ENCODE data around the gene SOST.

Gene SOST

GRCh38 chr17:43718544-43718943, 40.0 kb downstream of the SOST start:
- no peak for TF ChIP-seq CTCF (IDR thresholded peaks at IDR 0.05; ENCODE audit: low read depth, low read length)
- DNase-seq (ENCODE audit: extremely low read depth, low read depth) = no peak

- no peak for TF ChIP-seq CTCF (IDR thresholded peaks at IDR 0.05; ENCODE audit: low read depth, low read length)
- no peak for DNase-seq (ENCODE audit: extremely low read depth, low read depth)
Measured at GRCh38 chr17:43717913-43718312, 40.7 kb downstream of the SOST start.

GRCh38 chr17:43714465-43715149, 44.0 kb downstream of the SOST start:
- DNase-seq (ENCODE audit: extremely low read depth, low read depth) = no peak
- no peak for TF ChIP-seq CTCF (IDR thresholded peaks at IDR 0.05; ENCODE audit: low read depth, low read length)

- DNase-seq (ENCODE audit: extremely low read depth, low read depth) = no peak
- no peak for TF ChIP-seq CTCF (IDR thresholded peaks at IDR 0.05; ENCODE audit: low read depth, low read length)
Measured at GRCh38 chr17:43713494-43714162, 45.0 kb downstream of the SOST start.

GRCh38 chr17:43712397-43712796, 46.2 kb downstream of the SOST start:
- TF ChIP-seq CTCF (IDR thresholded peaks at IDR 0.05; ENCODE audit: low read depth, low read length) = no peak
- DNase-seq (ENCODE audit: extremely low read depth, low read depth) = no peak

GRCh38 chr17:43710101-43710500, 48.5 kb downstream of the SOST start:
- no peak for TF ChIP-seq CTCF (IDR thresholded peaks at IDR 0.05; ENCODE audit: low read depth, low read length)
- DNase-seq (ENCODE audit: extremely low read depth, low read depth) = no peak

- no peak for DNase-seq (ENCODE audit: extremely low read depth, low read depth)
Measured at GRCh38 chr17:43709210-43709609, 49.4 kb downstream of the SOST start.

More at GRCh38 chr17:43709210-43709609, 49.4 kb downstream of the SOST start:
- TF ChIP-seq CTCF (IDR thresholded peaks at IDR 0.05; ENCODE audit: low read depth, low read length) = no peak

All from AG09319 (cell line).